ENCODE measurements around the gene OSBPL5.

OSBPL5 gene

GRCh38 chr11:3041699-3042441, 123.2 kb downstream of the OSBPL5 start:
- peaks cover 98% of the 10 kb centered on the region for H3K36me3 ChIP-seq
- H3K9me3 ChIP-seq: no peaks in the 10 kb centered on the region
- TF ChIP-seq CTCF (IDR thresholded peaks at IDR 0.05): no peak
- no peak overlapping the region for H3K4me3 ChIP-seq (ENCODE audit: low read depth in 1 of 2, low read length in 1 of 2)
- H3K27me3 ChIP-seq: no peaks in the 10 kb centered on the region
- no peak overlapping the region for H3K27ac ChIP-seq
- peaks cover 17 to 20% of the 10 kb centered on the region in 2 experiments for H3K4me1 ChIP-seq (ENCODE audit: control insufficient read depth in 1 of 2, insufficient read depth in 1 of 2, low read depth in 1 of 2, low read length in 1 of 2)

- no peak for TF ChIP-seq CTCF (IDR thresholded peaks at IDR 0.05)
These were observed 124.2 kb downstream of the OSBPL5 start for GRCh38 chr11:3040881-3041280.

GRCh38 chr11:3037945-3038271, 127.2 kb downstream of the OSBPL5 start:
- no peak for TF ChIP-seq CTCF (IDR thresholded peaks at IDR 0.05)
- Histone ChIP-seq H3K36me3 (peaks cover 97% of the 10 kb centered on the region), H3K9me3 (no peaks in the 10 kb centered on the region), H3K27ac (peak overlapping the region; percentile 58), H3K27me3 (no peaks in the 10 kb centered on the region), H3K4me1 (ENCODE audit: control insufficient read depth in 1 of 2, insufficient read depth in 1 of 2, low read depth in 1 of 2, low read length in 1 of 2) (peaks cover 29 to 30% of the 10 kb centered on the region in 2 experiments), H3K4me3 (ENCODE audit: low read depth in 1 of 2, low read length in 1 of 2) (no peak overlapping the region)

More at GRCh38 chr11:3040881-3041280, 124.2 kb downstream of the OSBPL5 start:
- no peak overlapping the region for H3K4me3 ChIP-seq (ENCODE audit: low read depth in 1 of 2, low read length in 1 of 2)
- no peaks in the 10 kb centered on the region for H3K27me3 ChIP-seq
- H3K36me3 ChIP-seq: peaks cover 98% of the 10 kb centered on the region
- H3K9me3 ChIP-seq: no peaks in the 10 kb centered on the region
- peaks cover 21 to 22% of the 10 kb centered on the region in 2 experiments for H3K4me1 ChIP-seq (ENCODE audit: control insufficient read depth in 1 of 2, insufficient read depth in 1 of 2, low read depth in 1 of 2, low read length in 1 of 2)
- no peak overlapping the region for H3K27ac ChIP-seq

All from neutrophil (primary cell).